Middle frontal gyrus (tissue), 1 donor: ENCODE data around the gene COQ8A.
"Not testable (repeated sequence)": the region's sequence is repeated elsewhere in the genome, so short reads cannot be mapped to it uniquely, and the experiment has no call there.

Source experiments
- DNase-seq: peaks from one replicate; pipeline ENCODE4 v3.0.0-alpha.2; 2015; ENCODE audit warnings: low spot score; ENCODE audit errors: extremely low spot score

COQ8A gene

GRCh38 chr1:226984521-226985238, 44.6 kb downstream of the COQ8A start:
- no peak for DNase-seq

GRCh38 chr1:226985239-226985838, 45.2 kb downstream of the COQ8A start:
- DNase-seq: no peak

- no peak for DNase-seq
Observed at GRCh38 chr1:226985839-226986463, 45.9 kb downstream of the COQ8A start.

- DNase-seq: no peak
Observed at GRCh38 chr1:226986496-226987178, 46.5 kb downstream of the COQ8A start.

- DNase-seq: no peak
Observed at GRCh38 chr1:226987179-226987536, 47.1 kb downstream of the COQ8A start.

- DNase-seq: no peak
Observed at GRCh38 chr1:226987623-226988333, 47.7 kb downstream of the COQ8A start.

GRCh38 chr1:226988334-226988666, 48.2 kb downstream of the COQ8A start:
- no peak for DNase-seq

GRCh38 chr1:226989085-226989920, 49.2 kb downstream of the COQ8A start:
- no peak for DNase-seq

- DNase-seq: no peak
Observed at GRCh38 chr1:226990133-226990716, 50.1 kb downstream of the COQ8A start.

GRCh38 chr1:226991920-226992319, 51.8 kb downstream of the COQ8A start:
- DNase-seq: no peak

GRCh38 chr1:226993814-226994585, 53.9 kb downstream of the COQ8A start:
- DNase-seq: no peak

GRCh38 chr1:226994586-226995364, 54.7 kb downstream of the COQ8A start:
- DNase-seq: no peak

- DNase-seq: no peak
Observed at GRCh38 chr1:226995365-226996332, 55.6 kb downstream of the COQ8A start.

- DNase-seq: not testable (repeated sequence)
Observed at GRCh38 chr1:226999579-226999978, 59.5 kb downstream of the COQ8A start.

- no peak for DNase-seq
Observed at GRCh38 chr1:227002531-227003049, 62.5 kb downstream of the COQ8A start.

GRCh38 chr1:227003165-227003564, 63.1 kb downstream of the COQ8A start:
- no peak for DNase-seq

GRCh38 chr1:227004796-227005195, 64.7 kb downstream of the COQ8A start:
- no peak for DNase-seq
